NCI-H2081 (cell line): ENCODE measurements around the gene SBF2.

Experiments used
- DNase-seq, 2 experiments: peaks; one replicate each; lab custom pipeline; 2025; lab: John Stamatoyannopoulos, UW

The SBF2 gene

GRCh38 chr11:9851366-9851765, 442.7 kb downstream of the SBF2 start:
- no peak for DNase-seq

GRCh38 chr11:9850224-9850895, 443.7 kb downstream of the SBF2 start:
- no peak for DNase-seq

GRCh38 chr11:9849389-9849788, 444.6 kb downstream of the SBF2 start:
- no peak for DNase-seq

- DNase-seq, result no peak
Measured at GRCh38 chr11:9847636-9848035, 446.4 kb downstream of the SBF2 start.

GRCh38 chr11:9842923-9843322, 451.1 kb downstream of the SBF2 start:
- no peak for DNase-seq

- no peak for DNase-seq
Measured at GRCh38 chr11:9840460-9841004, 453.5 kb downstream of the SBF2 start.

GRCh38 chr11:9839550-9839949, 454.5 kb downstream of the SBF2 start:
- DNase-seq, result no peak

GRCh38 chr11:9838961-9839360, 455.1 kb downstream of the SBF2 start:
- no peak for DNase-seq

- DNase-seq, result no peak
Measured at GRCh38 chr11:9838229-9838628, 455.8 kb downstream of the SBF2 start.

GRCh38 chr11:9834291-9834690, 459.7 kb downstream of the SBF2 start:
- DNase-seq, result no peak

- DNase-seq, result peak; percentile 9 to 75
Measured at GRCh38 chr11:9831122-9831521, 462.9 kb downstream of the SBF2 start.

- DNase-seq, result no peak
Measured at GRCh38 chr11:9827708-9828107, 466.3 kb downstream of the SBF2 start.

GRCh38 chr11:9826390-9826789, 467.6 kb downstream of the SBF2 start:
- no peak for DNase-seq

- no peak for DNase-seq
Measured at GRCh38 chr11:9825895-9826294, 468.1 kb downstream of the SBF2 start.

- DNase-seq, result no peak
Measured at GRCh38 chr11:9825315-9825714, 468.7 kb downstream of the SBF2 start.

GRCh38 chr11:9823887-9824385, 470.1 kb downstream of the SBF2 start:
- no peak for DNase-seq

- no peak for DNase-seq
Measured at GRCh38 chr11:9823439-9823838, 470.6 kb downstream of the SBF2 start.

GRCh38 chr11:9821008-9821752, 472.8 kb downstream of the SBF2 start:
- no peak for DNase-seq

GRCh38 chr11:9820260-9820659, 473.8 kb downstream of the SBF2 start:
- DNase-seq, result no peak

GRCh38 chr11:9817191-9817590, 476.8 kb downstream of the SBF2 start:
- no peak for DNase-seq

GRCh38 chr11:9815486-9816136, 478.4 kb downstream of the SBF2 start:
- no peak for DNase-seq

GRCh38 chr11:9814108-9814507, 479.9 kb downstream of the SBF2 start:
- no peak for DNase-seq

GRCh38 chr11:9808943-9809342, 485.1 kb downstream of the SBF2 start:
- no peak for DNase-seq
